Mesendoderm (in vitro differentiated cells): ENCODE results near the gene TDO2. TPM values are rescaled to one million over a fixed set of nuclear protein-coding genes. Genes with fewer than 3 reads are reported as not detected.
A peak's percentile ranks its signal among the peaks of the same experiment; 100 is the strongest.

Source experiments
- DNase-seq: peaks from one replicate; pipeline ENCODE4 v3.0.0; 2013
- H2AK5ac ChIP-seq: 2 replicates; pipeline ENCODE4 v1.6.1; 2013; ENCODE audit warnings: low read length, inconsistent platforms
- H2BK120ac ChIP-seq: 2 replicates; pipeline ENCODE4 v1.6.1; 2013; ENCODE audit warnings: low read depth, mild to moderate bottlenecking, low read length, moderate library complexity, mixed read lengths
- H2BK15ac ChIP-seq: replicated peaks from 2 replicates; pipeline ENCODE4 v1.6.1; 2013; ENCODE audit warnings: low read depth, mild to moderate bottlenecking, moderate library complexity
- H2BK5ac ChIP-seq: 2 replicates; pipeline ENCODE4 v1.6.1; 2013; ENCODE audit warnings: low read length, inconsistent platforms
- H3K18ac ChIP-seq: 2 replicates; pipeline ENCODE4 v1.6.1; 2013; ENCODE audit warnings: mild to moderate bottlenecking, low read length, mixed read lengths
- H3K23ac ChIP-seq: one replicate; pipeline ENCODE4 v1.6.1; 2013; ENCODE audit warnings: low read length
- H3K27ac ChIP-seq: 2 replicates; pipeline ENCODE4 v1.5.1; 2013; ENCODE audit warnings: low read depth, mild to moderate bottlenecking, inconsistent platforms, low read length, moderate library complexity
- H3K27me3 ChIP-seq: 2 replicates; pipeline ENCODE4 v1.6.1; 2013; ENCODE audit warnings: low read length, control low read depth, mild to moderate bottlenecking, inconsistent platforms; ENCODE audit not compliant: insufficient read depth, poor library complexity
- H3K36me3 ChIP-seq: 2 replicates; pipeline ENCODE4 v1.6.1; 2013; ENCODE audit warnings: low read length, inconsistent platforms; ENCODE audit not compliant: control insufficient read depth, insufficient read depth
- H3K4ac ChIP-seq: one replicate; pipeline ENCODE4 v1.6.1; 2013; ENCODE audit warnings: low read depth, mild to moderate bottlenecking, low read length, moderate library complexity
- H3K4me1 ChIP-seq: 2 replicates; pipeline ENCODE4 v1.6.1; 2013; ENCODE audit warnings: low read depth, low read length, inconsistent platforms; ENCODE audit not compliant: control insufficient read depth
- H3K4me2 ChIP-seq: 2 replicates; pipeline ENCODE4 v1.6.1; 2013; ENCODE audit warnings: low read length
- H3K4me3 ChIP-seq: 2 replicates; pipeline ENCODE4 v1.5.1; 2013; ENCODE audit warnings: mild to moderate bottlenecking, low read length
- H3K56ac ChIP-seq: one replicate; pipeline ENCODE4 v1.6.1; 2013; ENCODE audit warnings: low read length
- H3K79me1 ChIP-seq: 2 replicates; pipeline ENCODE4 v1.6.1; 2013; ENCODE audit warnings: low read length, inconsistent platforms
- H3K79me2 ChIP-seq: 2 replicates; pipeline ENCODE4 v1.6.1; 2013; ENCODE audit warnings: mild to moderate bottlenecking, low read length; ENCODE audit not compliant: control insufficient read depth, insufficient read depth
- H3K9ac ChIP-seq: 2 replicates; pipeline ENCODE4 v1.6.1; 2013; ENCODE audit warnings: low read length, inconsistent platforms
- H4K5ac ChIP-seq: one replicate; pipeline ENCODE4 v1.6.1; 2013; ENCODE audit warnings: low read length
- H4K8ac ChIP-seq: one replicate; pipeline ENCODE4 v1.6.1; 2013; ENCODE audit warnings: low read depth, mild to moderate bottlenecking, control low read depth, low read length, moderate library complexity
- WGBS: extraction: QIAGEN DNeasy Blood & Tissue Kit; methylation state at CpG from one replicate; pipeline ENCODE4 v1.1.7; 2013; ENCODE audit warnings: low lambda C conversion rate, missing lambda C conversion rate; ENCODE audit not compliant: insufficient coverage; ENCODE audit errors: extremely low coverage; 5-methylcytosine and 5-hydroxymethylcytosine counted together
- polyA plus RNA-seq, 2 experiments: library from polyadenylated mRNA; stranded (reverse); fragments of 200-250 nt; gene quantifications; one replicate each; pipeline ENCODE4 v1.2.3, GENCODE V29; 2013

TDO2 gene
- 0.08 TPM for polyA plus RNA-seq (2013, experiment 1 of 2)
- 0.06 TPM for polyA plus RNA-seq (2013, experiment 2 of 2)

- Histone ChIP-seq H3K4me2 (no peak within 1 kb of the TSS), H2BK5ac (peak within 1 kb of the TSS; percentile 15), H3K4me3 (no peak within 1 kb of the TSS), H3K4ac (no peak within 1 kb of the TSS), H3K4me1 (no peaks in the 10 kb centered on the region), H3K23ac (no peak within 1 kb of the TSS), H3K36me3 (no peaks in the 10 kb centered on the region), H3K79me1 (no peaks in the 10 kb centered on the region), H3K9ac (no peak within 1 kb of the TSS), H4K5ac (no peak within 1 kb of the TSS), H3K18ac (no peak within 1 kb of the TSS), H3K56ac (no peak within 1 kb of the TSS), H4K8ac (no peak within 1 kb of the TSS), H3K79me2 (no peaks in the 10 kb centered on the region), H3K27me3 (no peaks in the 10 kb centered on the region), H2BK15ac (peak within 1 kb of the TSS; percentile 27), H2AK5ac (no peak within 1 kb of the TSS), H2BK120ac (no peak within 1 kb of the TSS), H3K27ac (peak within 1 kb of the TSS; percentile 36)
- WGBS, result no CpG with 5 or more reads among the region's 1 CpG
- DNase-seq, result no peak
These were observed at the start of gene TDO2 for GRCh38 chr4:155903453-155903852. TDO2 (plus strand) TSS chr4:155903696; CDS start chr4:155903759, 63 bp downstream.

GRCh38 chr4:155854582-155855226 is 48.8 kb upstream of the TDO2 start:
- H3K56ac ChIP-seq, result no peak overlapping the region
- H3K79me1 ChIP-seq, result no peaks in the 10 kb centered on the region
- no peak for DNase-seq
- no peak overlapping the region for H2AK5ac ChIP-seq
- H4K8ac ChIP-seq, result no peak overlapping the region
- no peak overlapping the region for H2BK120ac ChIP-seq
- no peaks in the 10 kb centered on the region for H3K4me1 ChIP-seq
- H2BK15ac ChIP-seq, result no peak overlapping the region
- H3K4ac ChIP-seq, result no peak overlapping the region
- no peaks in the 10 kb centered on the region for H3K27me3 ChIP-seq
- no peaks in the 10 kb centered on the region for H3K79me2 ChIP-seq
- no peak overlapping the region for H3K23ac ChIP-seq
- no peak overlapping the region for H3K4me3 ChIP-seq
- H3K9ac ChIP-seq, result no peak overlapping the region
- no CpG with 5 or more reads among the region's 6 CpGs for WGBS
- H2BK5ac ChIP-seq, result no peak overlapping the region
- no peak overlapping the region for H4K5ac ChIP-seq
- H3K27ac ChIP-seq, result no peak overlapping the region
- no peak overlapping the region for H3K4me2 ChIP-seq
- peak overlapping the region; percentile 41 for H3K18ac ChIP-seq
- no peaks in the 10 kb centered on the region for H3K36me3 ChIP-seq

- no peak for DNase-seq
- no peak overlapping the region for H3K56ac ChIP-seq
- H3K27me3 ChIP-seq, result no peaks in the 10 kb centered on the region
- no peak overlapping the region for H2AK5ac ChIP-seq
- no CpG with 5 or more reads among the region's 2 CpGs for WGBS
- H3K9ac ChIP-seq, result no peak overlapping the region
- H3K4me3 ChIP-seq, result no peak overlapping the region
- no peaks in the 10 kb centered on the region for H3K36me3 ChIP-seq
- no peak overlapping the region for H2BK5ac ChIP-seq
- H2BK120ac ChIP-seq, result no peak overlapping the region
- no peak overlapping the region for H3K27ac ChIP-seq
- H2BK15ac ChIP-seq, result no peak overlapping the region
- H3K79me1 ChIP-seq, result no peaks in the 10 kb centered on the region
- H4K5ac ChIP-seq, result no peak overlapping the region
- H3K4ac ChIP-seq, result no peak overlapping the region
- H3K79me2 ChIP-seq, result no peaks in the 10 kb centered on the region
- H3K4me2 ChIP-seq, result no peak overlapping the region
- H3K18ac ChIP-seq, result no peak overlapping the region
- no peak overlapping the region for H4K8ac ChIP-seq
- no peaks in the 10 kb centered on the region for H3K4me1 ChIP-seq
- no peak overlapping the region for H3K23ac ChIP-seq
These were observed 47.6 kb upstream of the TDO2 start for GRCh38 chr4:155855897-155856296.

- no peak for DNase-seq
- Histone ChIP-seq H2BK15ac (no peak within 1 kb of the TSS), H3K4me1 (no peaks in the 10 kb centered on the region), H3K4me2 (no peak within 1 kb of the TSS), H3K27me3 (no peaks in the 10 kb centered on the region), H2AK5ac (no peak within 1 kb of the TSS), H4K5ac (no peak within 1 kb of the TSS), H3K36me3 (no peaks in the 10 kb centered on the region), H3K4me3 (no peak within 1 kb of the TSS), H3K9ac (no peak within 1 kb of the TSS), H3K79me1 (no peaks in the 10 kb centered on the region), H3K23ac (no peak within 1 kb of the TSS), H3K56ac (no peak within 1 kb of the TSS), H3K27ac (no peak within 1 kb of the TSS), H3K4ac (no peak within 1 kb of the TSS), H3K18ac (no peak within 1 kb of the TSS), H2BK120ac (no peak within 1 kb of the TSS), H3K79me2 (no peaks in the 10 kb centered on the region), H2BK5ac (no peak within 1 kb of the TSS), H4K8ac (no peak within 1 kb of the TSS)
- no CpG with 5 or more reads among the region's 1 CpG for WGBS
These were observed 37.3 kb upstream of the TDO2 start, which contains the start of gene ASIC5 for GRCh38 chr4:155866177-155866576. ASIC5 (minus strand) TSS chr4:155866277; CDS start chr4:155866226, 51 bp downstream.

- H2BK15ac ChIP-seq, result no peak overlapping the region
- H3K4ac ChIP-seq, result no peak overlapping the region
- no peaks in the 10 kb centered on the region for H3K4me1 ChIP-seq
- H4K5ac ChIP-seq, result no peak overlapping the region
- DNase-seq, result no peak
- no peak overlapping the region for H4K8ac ChIP-seq
- no CpG with 5 or more reads among the region's 1 CpG for WGBS
- no peaks in the 10 kb centered on the region for H3K27me3 ChIP-seq
- H3K18ac ChIP-seq, result no peak overlapping the region
- no peak overlapping the region for H3K27ac ChIP-seq
- no peak overlapping the region for H3K4me3 ChIP-seq
- H3K79me2 ChIP-seq, result no peaks in the 10 kb centered on the region
- no peaks in the 10 kb centered on the region for H3K36me3 ChIP-seq
- no peak overlapping the region for H2BK120ac ChIP-seq
- no peak overlapping the region for H3K23ac ChIP-seq
- H3K9ac ChIP-seq, result no peak overlapping the region
- H3K56ac ChIP-seq, result no peak overlapping the region
- H3K79me1 ChIP-seq, result no peaks in the 10 kb centered on the region
- H2AK5ac ChIP-seq, result no peak overlapping the region
- no peak overlapping the region for H3K4me2 ChIP-seq
- H2BK5ac ChIP-seq, result no peak overlapping the region
These were observed 27.6 kb upstream of the TDO2 start for GRCh38 chr4:155875878-155876277.

GRCh38 chr4:155877971-155878370 is 25.5 kb upstream of the TDO2 start:
- Histone ChIP-seq H3K23ac (no peak overlapping the region), H3K4me2 (no peak overlapping the region), H3K56ac (no peak overlapping the region), H2BK120ac (no peak overlapping the region), H4K8ac (no peak overlapping the region), H4K5ac (no peak overlapping the region), H3K79me2 (no peaks in the 10 kb centered on the region), H3K27me3 (no peaks in the 10 kb centered on the region), H2BK5ac (no peak overlapping the region), H3K27ac (no peak overlapping the region), H3K79me1 (no peaks in the 10 kb centered on the region), H3K36me3 (no peaks in the 10 kb centered on the region), H3K4ac (no peak overlapping the region), H2BK15ac (no peak overlapping the region), H3K9ac (no peak overlapping the region), H2AK5ac (no peak overlapping the region), H3K18ac (no peak overlapping the region), H3K4me1 (no peaks in the 10 kb centered on the region), H3K4me3 (no peak overlapping the region)
- DNase-seq, result no peak
- WGBS, result no CpG with 5 or more reads among the region's 4 CpGs
